Activated effector memory CD4-positive, alpha-beta T cell treated with anti-CD3 and anti-CD28 coated beads, Interleukin-2, amount 50 U/mL, for 16 hours (primary cell): Measurements from ENCODE around the gene RGS19.

Experiments used
- DNase-seq: peaks from one replicate; pipeline ENCODE4 v3.0.0-alpha.2; 2020

The RGS19 gene

DNA sequence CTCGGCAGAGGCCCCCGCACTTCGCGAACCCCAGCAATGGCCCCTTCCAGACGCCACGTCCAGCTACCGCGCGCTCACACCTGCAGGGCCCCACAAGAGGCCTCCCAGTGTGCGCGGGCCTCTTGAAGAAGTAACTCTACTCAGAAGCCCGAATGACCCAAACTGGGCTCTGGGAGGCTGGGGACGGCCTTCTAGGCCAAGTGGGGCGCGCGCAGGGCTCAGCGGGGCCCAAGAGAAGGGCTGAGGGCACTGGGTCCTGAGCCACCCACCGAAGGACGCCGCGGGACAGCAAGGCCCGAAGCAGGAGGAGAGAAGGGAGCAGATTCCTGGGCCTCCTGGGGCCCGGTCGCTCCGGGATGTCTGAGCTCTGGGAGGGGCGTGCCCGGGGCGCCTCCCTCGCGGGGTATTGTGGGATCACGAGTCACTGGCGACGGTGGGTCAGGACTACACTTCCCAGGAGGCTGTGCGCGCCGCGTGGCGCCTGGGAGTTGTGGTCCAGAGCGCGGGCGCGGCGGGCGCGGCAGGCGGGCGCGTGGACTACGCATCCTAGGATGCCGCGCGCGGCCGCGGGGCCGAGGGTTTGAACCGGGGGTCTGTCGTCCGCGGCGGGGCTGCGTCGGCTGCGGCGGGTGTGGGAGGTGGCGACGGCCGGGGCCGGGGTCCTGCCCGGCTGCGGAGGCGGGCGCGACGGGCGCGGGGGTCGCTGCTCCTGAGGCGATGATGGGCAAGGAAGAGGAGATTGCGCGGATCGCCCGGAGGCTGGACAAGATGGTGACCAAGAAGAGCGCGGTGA is 16.5 kb downstream of the RGS19 start, which contains the start of gene TCEA2:
TCEA2 (plus strand) TSS at position 603 of the 793 bp plus-strand sequence; CDS start at position 718, 115 bp downstream.
- peak; percentile 98 for DNase-seq

- no peak for DNase-seq
Measured at GRCh38 chr20:64062276-64062595, 17.1 kb downstream of the RGS19 start.

- DNase-seq = no peak
Measured at GRCh38 chr20:64058536-64058935, 20.8 kb downstream of the RGS19 start.

DNA sequence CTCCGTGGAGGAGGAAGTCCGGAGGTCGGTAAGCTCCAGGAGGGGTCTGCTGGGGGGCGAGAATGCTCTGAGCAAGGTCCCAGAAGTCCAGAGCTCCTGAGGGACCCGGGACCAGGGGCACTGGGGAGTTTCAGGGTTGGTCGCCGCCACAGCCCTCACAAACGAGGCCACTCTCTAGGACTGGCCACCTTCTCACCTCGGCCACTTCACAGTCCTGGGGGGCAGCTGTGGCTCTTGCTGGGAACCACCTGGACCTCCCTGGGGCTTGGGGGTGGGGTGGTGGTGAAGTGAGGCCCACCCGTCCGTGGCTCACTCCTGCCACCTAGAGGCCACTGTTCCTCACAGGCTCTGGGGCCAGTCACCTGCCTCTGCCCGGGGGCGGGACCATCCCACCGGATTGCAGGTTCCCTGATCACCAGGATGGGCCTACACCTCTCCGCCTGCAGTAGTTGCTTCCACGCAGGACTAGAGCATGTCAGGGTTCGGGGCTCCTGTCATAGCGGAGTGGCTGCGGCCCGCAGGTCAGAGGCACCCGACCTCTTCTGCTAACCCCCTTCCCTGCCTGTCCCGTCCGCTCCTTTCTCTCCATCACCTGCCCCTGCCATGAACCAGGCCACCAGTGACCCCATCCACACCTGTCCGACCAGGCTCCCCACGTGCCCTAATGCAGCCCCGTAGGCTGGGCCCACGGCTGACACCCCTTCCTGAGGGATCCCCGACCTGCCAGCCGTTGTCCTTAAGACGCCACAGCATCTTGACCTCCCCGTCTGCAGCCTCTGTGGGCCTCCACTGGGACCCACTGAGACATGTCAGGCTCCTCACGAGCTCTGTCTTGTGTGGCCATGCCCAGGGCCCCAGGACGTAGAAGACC is 21.5 kb downstream of the RGS19 start:
- DNase-seq = peak; percentile 91

DNA sequence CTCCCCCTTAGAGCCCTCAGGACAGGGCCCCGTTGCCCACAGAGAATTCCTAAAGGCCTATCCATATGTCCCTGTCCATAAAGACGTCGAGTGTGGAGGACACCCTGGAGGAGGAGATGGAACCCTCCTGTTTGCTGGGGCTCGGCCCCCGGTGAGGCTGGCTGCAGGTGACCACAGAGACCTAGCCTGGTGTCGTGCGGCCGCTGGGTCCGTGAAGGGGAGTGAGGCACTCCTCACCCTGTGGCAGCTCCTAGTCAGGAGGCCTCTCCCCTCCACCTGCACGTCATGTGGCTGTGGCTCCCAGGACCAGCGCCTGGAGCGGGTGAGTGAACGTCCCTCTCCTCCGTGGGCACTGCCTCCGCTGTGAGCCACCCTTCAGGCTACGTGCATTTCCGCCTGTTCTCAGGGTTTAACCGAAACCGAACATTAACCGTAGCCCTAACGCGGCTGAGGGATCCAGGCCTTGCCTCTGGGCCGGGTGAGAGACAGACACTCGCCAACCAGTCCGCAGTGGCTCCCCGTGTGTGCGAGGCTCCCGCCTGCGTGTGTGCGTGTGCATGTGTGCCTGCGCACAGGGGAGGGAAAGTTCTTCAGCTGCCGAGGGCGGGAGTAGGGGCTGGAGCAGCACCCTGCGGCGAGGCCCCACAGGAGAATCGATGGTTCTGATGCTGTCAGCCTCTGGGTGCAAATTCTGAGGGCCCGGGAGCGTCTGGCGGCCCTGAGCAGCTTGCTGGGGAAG is 22.3 kb downstream of the RGS19 start:
- no peak for DNase-seq

- no peak for DNase-seq
Measured at GRCh38 chr20:64056639-64056888, 22.8 kb downstream of the RGS19 start.

DNA sequence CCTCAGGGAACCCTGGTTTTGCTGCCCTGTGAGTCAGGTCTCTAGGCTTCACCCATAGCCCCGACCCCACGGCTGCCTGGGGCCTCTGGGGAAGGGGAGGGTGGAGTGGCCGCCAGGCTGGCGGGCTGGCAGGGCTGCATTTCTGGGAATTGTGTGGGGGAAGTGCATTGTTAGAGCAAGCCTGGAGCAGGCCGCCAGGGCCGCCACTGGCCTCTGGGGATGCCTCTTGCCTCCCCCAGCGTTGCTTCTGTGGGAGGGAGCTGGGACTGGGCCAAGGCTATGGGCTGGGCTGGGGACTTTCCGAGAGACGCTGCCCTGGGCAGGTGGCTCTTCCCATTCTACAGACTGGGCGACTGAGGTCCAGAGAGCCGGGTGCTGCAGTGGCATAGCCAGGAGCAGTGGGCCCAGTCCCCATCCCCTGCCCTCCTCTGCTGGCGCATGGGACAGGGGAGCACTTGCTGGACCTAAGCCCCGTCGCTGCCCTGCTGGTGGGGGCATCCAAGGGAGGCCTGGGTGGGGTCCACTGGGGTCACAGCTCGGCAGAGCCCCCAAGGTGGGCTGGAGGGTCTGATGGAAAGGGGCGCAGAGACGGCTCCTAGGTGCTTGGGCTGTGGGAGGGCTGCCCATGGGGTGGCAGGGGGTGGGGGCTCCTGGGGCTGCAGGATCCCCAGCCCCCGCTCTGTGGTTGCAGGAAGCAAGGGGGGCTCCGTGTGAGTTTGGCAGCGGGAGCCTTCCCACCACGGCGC is 23.3 kb downstream of the RGS19 start:
- DNase-seq = no peak

DNA sequence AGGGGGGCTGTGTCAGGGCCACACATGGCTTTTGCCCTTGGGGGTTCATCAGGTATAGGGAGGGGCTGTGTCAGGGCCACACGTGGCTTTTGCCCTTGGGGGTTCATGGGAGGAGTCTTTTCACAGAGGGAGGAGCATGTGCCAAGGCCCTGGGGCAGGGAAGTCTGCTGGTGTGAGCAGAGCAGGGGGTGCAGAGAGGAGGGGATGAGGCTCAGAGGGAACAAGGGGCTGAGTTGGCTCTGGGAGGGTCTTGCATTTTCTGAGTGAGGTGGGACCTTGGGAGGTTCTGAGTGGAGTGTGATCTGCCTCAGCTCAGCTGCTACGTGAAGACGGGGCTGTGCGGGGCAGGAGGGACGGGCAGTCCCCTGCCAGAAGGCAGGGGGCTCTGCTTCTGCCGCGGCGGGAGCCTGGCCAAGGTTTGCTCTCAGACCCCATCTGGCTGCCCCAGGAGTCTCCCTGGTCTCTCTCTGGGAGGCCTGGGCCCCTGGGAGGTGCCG is 23.9 kb downstream of the RGS19 start:
- no peak for DNase-seq

DNA sequence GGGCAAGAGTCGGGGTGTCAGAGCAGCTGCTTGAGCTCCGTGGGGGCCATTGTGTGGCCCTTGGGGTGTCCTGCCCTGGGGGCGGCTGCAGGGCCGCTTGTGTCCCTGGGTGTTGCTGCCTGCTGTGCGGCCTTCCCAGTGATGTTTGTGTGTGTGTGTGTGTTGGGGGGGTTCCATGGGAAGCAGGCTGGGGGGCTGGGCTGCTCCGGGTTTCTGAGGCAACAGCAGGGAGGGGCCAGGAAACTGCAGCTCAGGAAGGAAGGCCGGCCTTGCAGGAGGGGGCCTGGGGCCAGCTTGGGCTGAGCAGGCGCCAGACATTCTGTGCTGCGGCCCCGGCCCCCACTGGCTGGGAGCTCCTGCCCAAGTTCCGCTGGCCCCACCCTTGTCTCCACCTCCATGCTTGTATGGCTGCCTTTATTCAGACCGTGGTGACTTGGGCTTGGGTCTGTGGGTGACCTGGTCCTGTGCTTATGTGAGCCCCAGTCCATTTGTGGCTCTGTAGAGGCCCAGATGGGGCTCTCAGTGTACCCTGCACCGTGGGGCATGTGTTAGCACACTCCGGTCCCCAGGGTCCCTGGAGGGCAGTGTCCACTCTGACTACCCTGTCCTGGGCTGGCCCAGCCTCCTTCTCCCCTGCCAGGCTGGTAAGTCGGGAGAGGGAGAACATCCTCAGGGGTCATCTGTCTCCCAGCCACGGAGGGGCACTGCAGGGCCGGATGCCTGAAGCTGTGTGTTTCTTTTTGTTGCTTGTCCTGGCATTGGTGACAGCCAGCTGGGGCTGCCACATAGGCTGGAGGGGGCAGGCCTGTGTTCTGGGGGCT is 25.3 kb downstream of the RGS19 start:
- no peak for DNase-seq

GRCh38 chr20:64052987-64053840 is 26.1 kb downstream of the RGS19 start:
- no peak for DNase-seq

DNA sequence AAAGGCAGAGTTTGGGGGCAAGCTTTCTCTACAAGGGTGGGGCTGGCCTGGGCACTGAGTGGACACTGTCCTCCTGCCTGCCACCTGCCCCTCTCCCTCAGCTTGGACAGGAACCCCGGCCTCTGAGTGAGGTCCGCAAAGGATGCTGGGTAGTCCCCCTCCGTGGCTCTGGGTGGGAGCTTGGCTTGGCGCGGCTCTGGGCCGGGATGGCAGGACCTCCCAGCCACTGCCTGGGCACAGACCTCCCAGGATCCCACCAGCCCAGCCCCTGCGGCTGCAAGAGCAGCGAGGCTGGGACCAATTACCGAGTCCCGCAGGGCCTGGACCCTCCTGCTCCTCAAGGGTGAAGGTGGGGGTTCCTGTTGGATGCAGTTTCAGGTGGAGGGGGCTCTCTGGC is 27.0 kb downstream of the RGS19 start:
- no peak for DNase-seq

DNA sequence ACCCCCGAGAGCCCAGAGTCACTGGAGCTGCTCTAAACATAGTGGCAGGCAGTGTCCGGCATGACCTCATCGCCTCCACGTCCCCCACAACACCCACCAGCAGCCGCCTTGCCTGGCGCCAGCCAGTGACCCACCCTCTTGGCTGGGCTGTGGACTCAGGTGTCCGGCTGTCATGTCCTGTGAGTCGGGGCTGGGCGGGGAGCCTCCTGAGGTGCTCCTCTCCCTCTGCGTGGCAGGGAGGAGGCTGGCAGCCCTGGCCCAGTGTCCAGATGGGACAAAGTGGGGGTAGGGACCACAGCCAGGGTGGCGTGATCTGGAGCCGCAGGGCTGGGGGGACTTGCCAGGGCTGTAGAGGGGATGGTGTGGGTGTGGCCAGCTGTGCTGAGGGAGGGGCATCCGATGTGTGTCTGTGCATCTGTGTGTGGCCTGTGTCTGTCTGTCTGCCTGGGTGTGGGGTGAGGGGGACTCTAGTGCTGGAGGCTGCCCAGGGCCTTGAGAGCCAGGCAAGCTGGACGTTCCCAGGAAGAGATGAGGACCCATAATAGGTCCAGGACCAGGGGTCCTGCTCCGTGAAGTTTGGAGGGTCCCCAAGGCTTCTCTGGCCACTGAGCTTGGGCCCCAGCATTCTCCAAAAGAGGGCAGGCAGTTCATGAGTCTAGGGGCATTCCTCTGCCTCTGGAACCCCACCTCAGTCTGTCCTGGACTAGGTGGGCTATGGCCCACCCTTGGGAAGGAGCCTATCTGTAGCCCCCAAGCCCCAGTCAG is 27.6 kb downstream of the RGS19 start:
- DNase-seq = no peak

GRCh38 chr20:64051033-64051452 is 28.3 kb downstream of the RGS19 start:
- DNase-seq = no peak

DNA sequence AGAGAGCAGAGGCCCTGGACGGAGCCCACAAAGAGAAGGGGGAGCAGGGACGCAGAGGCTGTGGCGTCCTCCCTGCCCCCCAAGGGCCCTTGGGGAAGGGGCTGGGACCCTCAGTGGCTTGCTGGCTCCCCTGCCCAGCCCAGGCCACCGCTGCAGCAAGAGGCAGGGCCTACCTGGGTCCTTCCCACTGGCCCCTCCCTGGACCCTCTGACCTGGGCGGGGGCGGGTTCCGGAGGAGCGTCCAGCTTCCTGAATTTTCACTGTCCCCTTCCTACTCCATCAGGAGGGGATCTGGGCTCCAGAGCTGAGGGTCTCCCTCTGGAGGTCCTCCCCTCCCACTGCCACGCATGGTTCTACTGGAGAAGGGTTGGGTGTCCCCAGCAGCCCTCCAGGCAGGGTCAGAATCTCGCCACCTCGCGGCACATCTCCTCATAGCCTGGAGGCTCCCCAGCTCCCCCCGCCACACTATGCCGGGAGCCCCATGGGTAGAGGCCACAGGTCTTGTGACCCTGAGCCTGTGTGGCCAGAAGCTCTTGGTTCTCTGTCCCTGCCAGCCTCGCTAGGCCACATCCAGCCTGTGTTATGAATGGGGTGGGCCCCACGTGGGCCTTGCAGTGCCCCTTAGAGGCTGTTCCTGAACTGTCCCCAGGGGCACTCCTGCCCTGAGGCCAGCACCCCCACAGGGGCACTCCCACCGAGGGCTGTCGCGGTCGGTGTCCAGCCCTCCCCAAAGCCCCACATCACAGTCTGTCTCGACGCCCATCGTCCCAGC is 28.9 kb downstream of the RGS19 start:
- no peak for DNase-seq

DNA sequence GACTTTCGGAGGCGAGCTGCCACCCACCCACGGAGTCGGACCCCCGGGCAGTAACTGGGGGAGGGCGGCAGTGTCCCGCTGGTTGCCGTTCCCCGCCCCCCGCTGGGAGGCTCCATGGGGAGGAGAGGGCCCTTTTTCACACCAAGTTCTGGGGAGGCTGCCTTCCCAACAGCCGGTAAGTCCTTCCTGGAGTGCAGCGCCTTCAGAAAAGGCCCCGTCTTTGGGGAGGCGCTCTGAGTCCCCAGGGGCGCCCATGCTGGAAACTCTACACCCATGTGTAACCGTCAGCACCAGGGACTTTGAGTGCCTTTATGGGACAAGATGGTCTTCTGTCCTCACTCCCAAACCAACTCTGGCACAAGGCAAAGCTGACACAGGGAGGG is 29.4 kb downstream of the RGS19 start:
- DNase-seq = no peak

- no peak for DNase-seq
Measured at GRCh38 chr20:64049060-64049877, 30.0 kb downstream of the RGS19 start, which contains the start of gene SOX18. Gene SOX18, minus strand, starts transcription at chr20:64049639. Its CDS starts 123 bp downstream, at chr20:64049516.

DNA sequence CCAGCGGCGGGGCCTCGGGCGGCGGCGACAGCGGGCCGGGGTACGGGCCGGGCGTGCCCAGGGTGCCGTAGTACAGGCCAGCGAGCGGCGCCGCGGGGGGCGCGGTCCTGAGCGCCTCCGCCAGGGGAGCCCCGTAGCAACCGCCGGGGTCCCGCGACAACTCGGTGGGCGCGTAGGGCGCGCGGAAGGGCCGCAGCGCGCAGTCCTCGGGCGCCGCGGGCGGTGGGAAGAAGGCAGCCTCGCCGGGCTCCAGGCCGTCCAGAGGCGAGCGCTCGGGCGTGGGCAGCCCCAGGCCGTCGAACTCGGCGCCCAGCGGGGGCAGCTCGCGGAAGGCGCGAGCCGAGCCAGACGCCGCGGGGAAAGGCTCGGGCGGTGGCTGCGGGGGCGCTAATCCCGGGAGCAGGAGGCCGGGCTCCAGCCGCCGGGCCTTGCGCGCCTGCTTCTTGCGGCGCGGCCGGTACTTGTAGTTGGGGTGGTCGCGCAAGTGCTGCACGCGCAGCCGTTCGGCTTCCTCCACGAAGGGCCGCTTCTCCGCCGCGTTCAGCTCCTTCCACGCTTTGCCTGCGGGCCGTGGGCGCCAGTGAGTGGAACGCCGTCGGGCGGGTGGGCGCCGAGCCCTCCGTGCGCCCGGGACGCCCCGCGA is 30.8 kb downstream of the RGS19 start:
- DNase-seq = no peak

DNA sequence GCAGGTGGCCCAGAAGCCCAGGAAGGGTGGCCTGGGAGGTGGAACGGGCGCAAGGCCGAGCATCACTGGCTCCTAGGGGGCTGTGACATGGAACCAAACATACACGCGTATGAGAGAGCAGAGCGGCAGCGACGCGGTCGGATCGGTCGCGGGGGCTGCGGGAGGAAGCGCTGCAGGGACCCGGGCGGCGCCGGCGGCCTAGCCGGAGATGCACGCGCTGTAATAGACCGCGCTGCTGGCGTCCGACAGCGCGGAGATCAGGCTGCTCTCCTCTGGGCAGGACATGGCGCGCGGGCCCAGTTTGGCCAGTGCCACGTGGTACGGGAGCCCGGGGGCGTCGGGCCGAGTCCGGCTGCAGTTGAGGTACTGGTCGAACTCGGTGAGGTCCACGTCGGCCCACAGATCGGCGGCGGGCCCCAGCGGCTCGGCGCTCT is 31.3 kb downstream of the RGS19 start:
- no peak for DNase-seq
